GM19025 (cell line): Measurements from ENCODE around the gene CTBS.
A peak's percentile ranks its signal among the peaks of the same experiment; 100 is the strongest.

ENCODE experiments used
- ATAC-seq: cut with Tn5 transposase; IDR thresholded peaks from one replicate; pipeline ENCODE4 v1.9.1; 2021; ENCODE audit warnings: mild to moderate bottlenecking, low read depth, moderate library complexity; ENCODE audit not compliant: unreplicated experiment

The CTBS gene

DNA sequence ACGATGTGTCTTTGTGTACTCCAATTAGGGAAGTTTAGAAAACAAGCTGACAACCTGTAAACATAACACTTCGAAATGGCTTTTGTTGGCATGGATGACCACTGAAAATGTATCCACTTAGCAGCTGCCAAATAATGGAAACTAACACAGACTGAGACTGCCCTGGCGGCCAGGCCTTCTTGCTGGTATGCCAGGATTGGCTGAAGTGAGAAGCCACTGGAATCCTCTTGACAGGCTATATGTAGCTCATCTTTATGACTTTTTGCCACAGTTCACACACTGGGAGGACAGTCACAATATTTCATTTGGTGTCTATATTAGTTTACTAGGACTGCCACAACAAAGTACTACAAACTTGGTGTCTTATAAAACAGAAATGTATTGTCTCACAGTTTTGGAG lies 12.9 kb upstream of the CTBS start:
- ATAC-seq = no peak

DNA sequence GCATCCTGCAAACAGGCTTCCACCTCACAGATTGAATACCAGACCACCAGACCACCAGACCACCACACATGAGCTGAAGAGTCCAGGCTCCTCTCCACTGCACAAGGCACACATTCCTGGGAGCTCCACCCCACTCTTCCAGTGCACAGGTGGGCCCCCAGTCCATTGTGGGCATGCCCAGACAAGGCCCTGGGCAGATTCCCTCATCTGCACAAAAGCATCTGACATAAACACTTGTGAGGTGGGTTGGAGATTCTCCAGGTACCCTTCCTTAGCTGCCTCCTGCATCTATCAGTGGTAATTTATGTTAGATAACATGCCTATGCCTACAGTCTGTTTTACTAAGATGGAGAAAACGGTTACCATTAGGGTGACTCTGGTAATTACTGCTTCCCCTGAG lies 11.6 kb upstream of the CTBS start:
- ATAC-seq = no peak

DNA sequence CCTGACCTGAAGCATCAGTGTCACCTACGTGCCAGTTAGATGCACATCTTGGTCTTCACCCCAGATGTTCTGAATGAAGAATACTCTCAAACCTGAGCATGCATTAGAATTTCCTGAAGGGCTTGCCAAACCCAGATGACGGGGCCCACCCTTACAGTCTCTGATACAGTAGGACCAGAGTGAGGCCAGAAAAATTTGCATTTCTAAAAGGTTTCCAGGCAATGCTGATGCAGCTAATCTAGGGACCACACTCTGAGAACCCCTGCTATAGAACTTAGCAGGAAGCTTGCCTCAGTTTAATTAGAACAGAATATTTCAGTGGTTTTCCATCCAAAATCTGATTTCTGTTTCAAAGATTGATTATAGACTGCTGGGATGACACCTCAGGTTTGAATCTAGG lies 9.9 kb upstream of the CTBS start:
- ATAC-seq = no peak

DNA sequence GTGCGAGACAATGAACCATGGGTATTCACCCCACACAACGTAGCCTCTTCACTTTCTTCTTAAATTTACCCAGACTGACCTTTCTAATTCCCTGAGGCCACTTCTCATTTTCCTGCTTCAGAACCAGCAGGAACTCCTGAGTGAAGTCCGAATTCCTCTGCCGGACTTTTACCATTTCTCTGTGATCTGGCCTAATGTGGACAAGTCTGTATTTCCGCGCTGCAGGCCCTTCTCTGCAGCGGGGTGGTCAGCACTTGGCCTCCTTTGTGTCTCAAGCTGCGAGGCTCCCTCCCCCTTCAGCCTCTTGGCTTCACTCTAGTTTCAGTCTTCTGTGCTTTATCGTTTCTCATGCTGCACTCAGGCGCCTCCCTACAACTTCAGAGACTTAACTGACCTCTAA lies 9.4 kb upstream of the CTBS start:
- no peak for ATAC-seq

DNA sequence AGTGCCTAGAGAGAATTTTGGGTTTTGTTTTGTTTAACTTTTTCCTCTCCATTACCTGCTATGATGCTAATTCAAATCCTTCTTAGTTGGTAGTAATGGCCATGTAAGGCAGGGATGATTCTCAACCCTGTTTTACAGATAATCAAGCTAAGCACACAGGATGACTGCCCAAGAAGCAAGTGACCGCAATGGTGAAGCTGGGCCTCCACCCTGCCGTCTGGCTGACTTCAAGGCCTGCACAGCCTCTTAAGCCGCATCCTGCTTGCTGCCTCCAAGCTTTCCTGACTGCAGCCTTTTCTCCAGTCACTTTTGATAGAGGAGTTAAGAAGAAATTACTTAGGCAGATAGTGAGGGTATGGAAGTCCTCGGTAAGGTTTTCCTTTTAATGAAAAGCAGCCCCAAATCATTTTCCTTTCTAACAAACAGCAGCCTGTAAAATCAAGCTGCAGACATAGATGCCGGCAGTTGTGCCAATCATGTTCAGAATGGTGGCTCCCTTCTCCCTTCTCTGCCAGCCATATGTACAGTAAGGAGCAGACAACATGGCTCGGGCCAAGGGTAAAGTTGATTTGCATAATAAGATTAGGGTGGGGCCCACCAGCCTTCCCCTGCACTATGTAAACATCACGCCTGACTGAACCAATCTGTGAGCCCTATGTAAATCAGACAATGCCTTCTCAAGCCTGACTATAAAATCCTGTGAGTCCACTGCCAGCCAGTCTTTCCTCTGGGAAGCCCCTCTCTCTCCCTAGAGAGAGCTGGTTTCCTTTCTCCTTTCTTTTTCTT lies 8.8 kb upstream of the CTBS start:
- no peak for ATAC-seq

- ATAC-seq = no peak
These were observed 7.4 kb upstream of the CTBS start for GRCh38 chr1:84581648-84582047.

- no peak for ATAC-seq
These were observed 696 bp upstream of the CTBS start for GRCh38 chr1:84574936-84575335.

GRCh38 chr1:84573481-84573966 lies 716 bp downstream of the CTBS start:
- ATAC-seq = no peak

- ATAC-seq = no peak
These were observed 3.1 kb downstream of the CTBS start for GRCh38 chr1:84571150-84571535.

DNA sequence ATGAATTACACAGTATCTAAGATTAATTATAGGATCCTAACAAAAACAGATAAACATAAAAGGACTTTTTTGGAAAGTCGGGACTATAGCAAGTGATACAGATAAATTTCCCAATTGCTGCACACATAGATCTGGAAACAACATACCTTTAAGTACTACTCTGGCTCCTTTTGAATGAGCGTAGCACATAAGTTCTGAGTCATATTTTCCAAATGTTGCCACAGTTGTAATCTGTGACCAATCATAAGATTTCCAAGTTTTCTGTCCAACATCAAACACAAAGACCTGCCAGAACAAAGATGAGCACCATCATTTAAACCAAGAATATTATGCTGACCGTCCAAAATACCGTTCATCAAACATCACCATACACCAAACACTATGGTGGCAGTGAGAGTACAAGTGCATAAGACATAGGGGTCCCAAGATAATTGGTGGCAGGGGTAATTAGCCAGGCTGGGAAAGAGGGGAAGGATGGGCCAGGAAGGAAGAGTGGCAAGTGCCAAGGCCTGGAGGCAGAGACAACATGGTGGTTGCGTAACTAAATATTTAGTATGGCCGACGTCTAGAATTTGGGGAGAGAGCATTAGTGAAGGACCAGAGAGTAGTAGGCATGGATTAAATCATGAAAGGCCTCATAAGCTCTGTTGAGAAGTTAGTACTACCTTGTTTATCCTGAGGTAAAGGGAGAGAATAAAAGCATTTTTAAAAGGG lies 3.6 kb downstream of the CTBS start:
- no peak for ATAC-seq

GRCh38 chr1:84569216-84569615 lies 5.0 kb downstream of the CTBS start:
- ATAC-seq = no peak

DNA sequence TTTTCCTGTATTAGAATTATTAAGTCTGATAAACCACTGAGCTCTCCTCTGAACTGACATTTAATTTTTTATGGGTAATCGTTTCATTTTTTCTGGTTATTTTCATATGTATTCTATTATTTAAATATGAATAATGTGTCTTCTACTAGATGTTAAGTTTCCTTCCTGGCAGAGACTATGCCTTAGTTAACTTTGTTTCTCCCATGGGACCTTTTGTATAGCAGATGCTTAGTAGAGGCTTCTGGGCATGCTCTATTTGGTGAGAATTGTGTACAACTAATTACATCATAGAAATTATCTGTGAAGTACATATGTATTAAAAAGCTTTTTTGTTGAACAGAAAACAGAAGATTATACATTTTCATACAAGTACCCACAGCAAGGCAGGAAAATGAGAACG lies 23.4 kb downstream of the CTBS start:
- ATAC-seq = no peak

DNA sequence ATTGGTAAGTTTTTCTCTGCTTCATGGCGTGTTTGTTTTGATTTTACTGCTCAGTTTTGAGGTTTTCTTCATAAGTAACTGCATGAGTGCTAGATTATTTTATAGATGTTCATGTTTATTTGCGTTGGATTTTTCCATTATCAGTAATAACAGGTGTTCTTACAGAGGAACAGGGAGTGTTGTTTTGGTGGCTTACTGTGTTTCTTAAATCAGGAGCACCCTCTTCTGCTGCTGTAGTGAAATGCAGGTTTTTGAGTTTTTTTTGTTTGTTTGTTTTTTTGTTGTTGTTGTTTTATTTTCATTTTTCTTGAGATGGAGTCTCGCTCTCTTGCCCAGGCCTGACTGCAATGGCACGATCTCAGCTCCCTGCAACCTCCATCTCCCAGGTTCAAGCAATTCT lies 32.6 kb downstream of the CTBS start:
- no peak for ATAC-seq

GRCh38 chr1:84540759-84541158 lies 33.5 kb downstream of the CTBS start:
- no peak for ATAC-seq

GRCh38 chr1:84539972-84540371 lies 34.3 kb downstream of the CTBS start:
- no peak for ATAC-seq

DNA sequence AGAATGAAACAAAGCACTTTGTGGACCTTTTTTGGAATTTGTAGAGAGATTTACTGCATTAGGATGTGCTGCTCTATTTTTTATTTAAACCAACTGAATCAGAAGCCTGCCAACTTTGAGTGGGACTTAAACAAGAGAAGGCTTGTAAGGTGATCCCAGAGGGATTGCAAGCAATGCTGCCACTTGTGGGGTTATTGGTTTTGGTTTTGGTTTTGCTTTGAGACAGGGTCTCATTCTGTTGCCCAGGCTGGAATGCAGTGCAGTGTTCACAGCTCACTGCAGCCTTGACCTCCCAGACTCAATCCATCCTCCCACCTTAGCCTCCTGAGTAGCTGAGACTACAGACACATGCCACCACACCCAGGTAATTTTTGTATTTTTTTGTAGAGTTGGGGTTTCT lies 35.6 kb downstream of the CTBS start:
- peak; percentile 86 for ATAC-seq

DNA sequence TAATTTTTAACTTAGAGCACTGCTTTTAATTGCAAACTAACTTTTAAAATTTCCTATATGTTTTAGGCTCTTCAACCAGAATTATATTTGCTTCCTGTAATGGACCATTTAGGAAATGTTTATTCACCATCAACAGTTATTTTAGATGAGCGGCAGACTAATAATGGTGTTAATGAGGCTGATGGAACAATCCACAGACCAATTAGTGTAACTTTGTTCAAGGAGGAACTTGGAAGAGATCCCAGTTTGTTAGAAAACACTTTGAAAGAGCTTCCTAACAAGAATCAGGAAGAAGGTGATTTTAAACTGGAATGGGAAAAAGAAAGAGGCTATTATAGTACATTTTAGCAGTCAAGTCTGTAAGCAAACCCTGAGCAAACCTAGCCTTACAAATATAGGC lies 48.5 kb downstream of the CTBS start:
- no peak for ATAC-seq

- no peak for ATAC-seq
These were observed 49.6 kb downstream of the CTBS start for GRCh38 chr1:84524590-84524989.

DNA sequence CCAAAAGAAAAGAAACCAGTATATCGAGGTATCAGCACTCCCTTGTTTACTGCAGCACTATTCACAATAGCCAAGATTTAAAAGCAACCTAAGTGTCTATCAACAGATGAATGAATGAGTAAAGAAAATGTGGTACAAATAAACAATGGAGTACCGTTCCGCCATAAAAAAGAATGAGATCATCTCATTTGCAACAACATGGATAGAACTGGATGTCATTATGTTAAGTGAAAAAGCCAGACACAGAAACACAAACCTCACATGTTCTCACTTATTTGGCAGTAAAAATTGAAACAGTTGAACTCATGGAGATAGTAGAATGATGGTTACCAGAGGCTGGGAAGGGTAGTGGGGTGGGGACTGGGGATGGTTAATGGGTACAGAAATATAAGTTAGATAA lies 63.6 kb downstream of the CTBS start:
- ATAC-seq = no peak

DNA sequence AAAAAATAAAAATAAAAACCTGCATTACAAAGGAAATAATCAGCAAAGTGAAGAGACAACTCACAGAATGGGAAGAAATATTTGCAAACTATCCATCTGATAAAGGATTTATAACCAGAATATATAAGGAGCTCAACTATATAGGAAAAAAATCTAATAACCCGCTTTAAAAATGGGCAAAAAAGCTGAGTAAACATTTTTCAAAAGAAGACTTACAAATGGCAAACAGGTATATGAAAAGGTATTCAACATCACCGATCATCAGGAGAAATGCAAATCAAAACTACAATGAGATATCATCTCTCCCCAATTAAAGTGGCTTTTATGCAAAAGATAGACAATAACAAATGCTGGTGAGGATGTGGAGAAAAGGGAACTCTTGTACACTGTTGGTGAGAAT lies 64.1 kb downstream of the CTBS start:
- no peak for ATAC-seq

DNA sequence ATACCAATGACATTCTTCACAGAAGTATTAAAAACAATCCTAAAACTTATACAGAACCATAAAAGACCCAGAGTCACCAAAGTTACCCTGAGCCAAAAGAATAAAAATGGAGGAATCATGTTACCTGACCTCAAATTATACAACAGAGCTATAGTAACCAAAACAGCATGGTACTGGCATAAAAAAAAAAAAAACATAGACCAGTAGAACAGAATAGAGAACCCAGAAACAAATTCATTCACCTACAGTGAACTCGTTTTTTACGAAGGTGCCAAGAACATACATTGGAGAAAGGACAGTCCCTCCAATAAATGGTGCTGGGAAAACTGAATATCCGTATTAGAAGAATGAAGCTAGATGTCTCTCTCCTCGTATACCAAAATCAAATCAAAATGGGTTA lies 65.2 kb downstream of the CTBS start:
- ATAC-seq = no peak

DNA sequence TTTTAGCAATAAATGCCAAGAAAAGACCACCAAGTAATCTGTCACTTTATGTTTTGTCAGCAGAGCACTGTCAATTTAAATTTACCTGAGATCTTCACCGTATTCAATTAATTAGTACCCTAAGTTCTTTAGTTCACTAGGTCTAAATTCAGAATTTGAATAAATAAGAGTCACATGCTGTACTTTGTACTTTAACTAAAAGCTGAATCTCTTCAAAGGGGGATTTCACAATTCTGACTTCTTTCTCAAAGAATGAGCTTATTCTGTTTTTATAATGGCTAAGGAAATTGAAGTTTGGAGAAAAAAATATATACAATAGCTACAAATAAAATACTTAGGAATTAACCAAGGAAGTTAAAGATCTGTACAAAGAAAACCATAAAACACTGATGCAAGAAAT lies 65.7 kb downstream of the CTBS start:
- no peak for ATAC-seq
